HG02943 (cell line): ENCODE measurements around the gene B4GALT4.
"Not testable (repeated sequence)": the region's sequence is repeated elsewhere in the genome, so short reads cannot be mapped to it uniquely, and the experiment has no call there.

Experiments used
- ATAC-seq: cut with Tn5 transposase; IDR thresholded peaks from one replicate; pipeline ENCODE4 v1.9.1; 2021; ENCODE audit warnings: mild to moderate bottlenecking, low read depth, moderate library complexity; ENCODE audit not compliant: unreplicated experiment

B4GALT4 gene

GRCh38 chr3:119206611-119207511, 33.8 kb downstream of the B4GALT4 start:
- ATAC-seq = no peak

GRCh38 chr3:119205685-119206084, 35.0 kb downstream of the B4GALT4 start:
- ATAC-seq = no peak

DNA sequence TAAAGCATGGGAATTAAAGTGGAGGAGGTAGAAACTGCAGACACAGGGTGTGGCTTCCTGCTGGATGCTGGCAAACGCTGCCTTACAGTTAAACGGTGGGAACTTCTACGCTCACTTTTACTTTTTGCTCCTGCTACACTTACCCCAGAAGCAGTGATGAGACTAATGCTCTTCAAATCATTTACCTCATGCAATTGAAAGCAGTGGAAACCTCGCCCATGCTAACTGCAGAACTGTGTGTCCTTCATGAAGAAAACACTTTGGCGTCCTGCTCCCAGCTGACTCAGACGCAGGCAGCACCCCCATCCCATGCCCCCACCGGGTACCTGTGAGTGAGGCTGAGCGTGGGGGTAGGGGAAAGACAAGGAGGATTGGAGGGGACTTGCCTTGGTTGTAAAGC, 35.5 kb downstream of the B4GALT4 start:
- no peak for ATAC-seq

- no peak for ATAC-seq
Observed at GRCh38 chr3:119195911-119196310, 44.8 kb downstream of the B4GALT4 start.

- ATAC-seq = no peak
Observed at GRCh38 chr3:119195151-119195476, 45.6 kb downstream of the B4GALT4 start.

DNA sequence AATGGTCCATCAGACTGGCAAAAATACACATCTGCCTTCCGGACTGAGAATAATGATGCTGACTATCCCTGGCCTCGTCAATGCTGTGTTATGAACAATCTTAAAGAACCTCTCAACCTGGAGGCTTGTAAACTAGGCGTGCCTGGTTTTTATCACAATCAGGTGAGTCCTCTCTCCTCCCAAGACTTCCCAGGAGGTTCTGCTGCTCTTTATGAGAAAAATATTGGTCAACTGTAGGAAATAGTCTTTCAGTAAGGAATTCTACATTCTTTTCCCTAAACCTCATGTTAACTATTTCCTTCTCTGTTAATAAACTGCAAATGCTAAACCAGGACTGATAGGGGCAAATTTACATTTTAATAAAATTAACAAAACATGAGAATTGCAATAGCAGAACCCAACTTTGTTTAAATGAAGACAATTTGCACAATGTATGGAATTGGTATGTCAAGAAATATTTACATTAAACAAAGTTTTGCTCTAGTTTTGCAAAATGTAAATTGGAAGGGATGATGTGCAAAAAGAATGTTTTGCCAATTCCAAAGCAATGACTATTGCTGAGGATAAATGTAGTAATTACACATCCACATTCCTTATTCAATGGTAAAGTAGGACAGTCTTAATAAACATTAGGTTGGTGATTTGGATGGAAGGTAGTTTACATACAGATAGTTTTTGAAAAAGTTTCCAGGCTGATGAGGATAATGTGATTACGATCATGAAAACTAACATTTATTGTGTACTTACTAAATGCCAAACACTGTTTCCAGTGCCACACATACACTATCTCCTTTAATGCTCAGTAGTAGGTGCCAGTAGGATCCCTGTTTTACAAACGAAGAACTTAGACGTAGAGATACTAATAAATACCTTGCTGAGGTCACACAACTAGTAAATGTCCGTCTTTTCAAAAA, 46.2 kb downstream of the B4GALT4 start:
- ATAC-seq = no peak

DNA sequence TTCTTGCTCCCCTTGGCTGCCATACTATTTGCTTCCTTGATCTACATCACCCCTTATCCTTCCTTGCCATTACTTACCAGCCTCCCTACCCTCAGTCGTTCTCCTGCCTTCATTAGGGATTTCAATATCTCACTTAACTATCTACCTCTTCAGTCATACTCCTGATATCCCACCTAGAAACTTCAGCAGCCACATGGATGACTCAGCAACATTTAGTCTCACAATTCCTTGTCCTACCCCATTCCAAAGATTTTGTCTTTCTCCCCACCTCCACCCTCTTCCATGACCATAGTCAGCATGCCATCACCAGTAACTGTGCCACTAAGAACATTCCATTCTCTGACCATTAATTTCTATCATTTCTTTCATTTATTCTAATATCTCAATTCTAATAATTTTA, 48.9 kb downstream of the B4GALT4 start:
- ATAC-seq = no peak

GRCh38 chr3:119187266-119187665, 53.4 kb downstream of the B4GALT4 start:
- ATAC-seq = no peak

DNA sequence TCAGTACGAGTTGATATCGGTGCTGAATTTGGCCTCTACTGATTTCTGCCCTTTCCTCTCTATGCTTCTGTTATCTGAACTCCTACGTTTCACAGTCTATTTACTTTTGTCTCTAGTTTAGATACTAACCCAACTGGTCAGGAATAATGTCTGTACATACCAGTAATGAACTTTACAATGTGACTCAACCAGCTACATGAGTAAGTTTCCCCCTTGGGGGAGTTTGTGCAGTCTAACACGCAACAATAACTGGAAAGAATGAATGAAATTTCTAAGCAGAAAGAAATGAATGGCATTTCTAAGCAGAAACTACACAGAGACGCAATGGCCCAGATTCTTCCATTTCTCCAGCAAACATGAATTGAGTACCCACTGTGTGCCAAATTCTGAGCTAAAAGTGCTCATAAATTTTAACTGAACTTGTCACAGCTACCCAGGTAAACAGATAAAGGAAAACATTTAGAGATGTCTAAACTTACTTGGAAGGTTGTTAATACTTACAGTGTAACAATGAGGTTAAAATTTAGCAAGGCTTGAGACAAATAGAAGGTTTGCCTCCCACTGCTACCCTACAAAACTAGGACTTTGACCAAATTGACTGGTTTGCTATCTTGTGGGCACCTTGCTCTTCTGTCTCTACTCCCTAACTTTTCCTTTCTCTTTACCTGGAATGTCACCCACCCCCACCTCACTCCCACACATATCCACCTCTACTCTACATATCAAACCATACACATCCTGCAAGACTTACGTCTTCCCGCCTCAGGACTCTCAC, 55.7 kb downstream of the B4GALT4 start:
- ATAC-seq = no peak

DNA sequence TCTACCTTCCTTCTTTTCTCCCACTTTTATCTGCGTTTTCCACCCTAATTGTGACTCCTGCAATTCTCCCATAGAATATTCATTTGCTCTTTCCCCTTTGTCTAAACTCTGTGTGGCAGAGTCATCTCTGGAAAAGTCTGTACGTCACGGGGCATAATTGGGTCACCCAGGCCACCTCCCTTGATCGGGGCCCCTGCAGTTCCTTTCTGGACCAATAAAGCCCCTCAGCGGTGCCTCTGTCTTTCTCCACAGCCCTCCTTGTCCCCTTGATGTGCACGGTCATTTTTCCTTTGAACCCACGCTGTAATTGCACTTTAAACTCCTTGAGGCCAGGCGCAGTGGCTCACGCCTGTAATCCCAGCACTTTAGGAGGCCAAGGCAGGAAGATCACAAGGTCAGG, 56.6 kb downstream of the B4GALT4 start:
- no peak for ATAC-seq

DNA sequence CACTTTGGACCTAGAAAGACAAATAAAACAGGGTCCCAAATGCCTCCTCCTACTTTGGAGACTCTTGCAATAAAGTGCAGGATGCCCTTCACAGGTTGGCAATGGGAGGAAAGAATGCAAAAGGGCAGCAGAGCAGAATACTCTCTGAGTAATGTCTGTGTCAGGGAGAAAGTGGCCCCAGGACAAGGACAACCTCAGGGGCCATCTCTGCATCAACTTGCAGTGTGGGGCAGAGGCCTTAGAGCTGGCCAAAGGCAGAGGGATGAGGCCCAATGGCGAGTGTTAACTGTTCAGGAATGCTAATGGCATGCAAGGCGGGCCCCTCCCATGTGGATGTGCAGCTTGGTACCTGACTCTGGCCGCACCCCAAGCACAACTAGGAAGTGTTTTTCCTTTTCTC, 58.9 kb downstream of the B4GALT4 start:
- ATAC-seq = no peak

GRCh38 chr3:119177321-119177720, 63.4 kb downstream of the B4GALT4 start:
- ATAC-seq = no peak

DNA sequence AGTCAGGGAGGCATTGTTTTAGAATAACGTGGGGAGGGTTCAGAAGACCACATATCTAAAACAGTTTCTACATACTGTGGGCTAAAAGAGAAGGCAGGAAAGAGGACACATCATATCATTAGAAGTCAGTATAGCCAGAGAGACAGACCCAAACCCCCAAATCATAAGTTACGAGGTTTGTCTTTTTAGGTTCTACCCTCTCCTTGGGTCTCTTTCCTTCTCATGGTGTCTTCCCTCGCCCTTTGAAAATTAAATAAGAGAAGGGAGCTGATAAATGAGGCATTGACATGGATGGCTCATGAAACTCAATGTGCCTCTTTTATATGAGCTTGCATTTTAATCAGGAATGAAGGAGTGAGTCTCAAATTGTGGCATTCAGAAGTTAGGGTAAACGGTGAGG, 63.9 kb downstream of the B4GALT4 start:
- ATAC-seq = no peak

- no peak for ATAC-seq
Observed at GRCh38 chr3:119175872-119176756, 64.6 kb downstream of the B4GALT4 start.

- ATAC-seq = no peak
Observed at GRCh38 chr3:119173325-119173724, 67.4 kb downstream of the B4GALT4 start, which contains the start of gene UPK1B. Gene UPK1B, plus strand, starts transcription at chr3:119173598. Its CDS starts 13,144 bp downstream, at chr3:119186742.

DNA sequence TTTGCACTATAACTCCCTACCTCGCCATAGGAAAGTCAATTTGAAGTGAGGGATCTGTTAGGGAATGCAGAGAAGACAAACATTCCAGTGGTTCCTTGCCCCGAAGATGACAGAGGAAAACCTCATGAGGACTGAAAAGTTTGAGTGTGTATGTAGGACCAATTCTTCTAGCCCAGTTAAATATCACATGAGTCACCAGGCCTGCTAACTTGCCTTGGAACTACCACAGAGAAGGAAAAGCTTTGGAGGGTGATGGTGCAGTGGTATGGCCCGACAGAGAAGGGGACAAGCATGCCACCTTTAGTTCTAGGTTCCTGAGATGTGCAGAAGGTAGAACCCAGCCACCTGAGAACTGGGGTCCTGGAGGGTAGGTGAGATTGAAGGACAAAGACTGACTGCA, 69.9 kb downstream of the B4GALT4 start:
- no peak for ATAC-seq

GRCh38 chr3:119164745-119165144, 75.9 kb downstream of the B4GALT4 start:
- not testable (repeated sequence) for ATAC-seq
